Activated CD4-positive, alpha-beta T cell treated with anti-CD3 and anti-CD28 coated beads for 1 hour (primary cell): Measurements from ENCODE around the gene ART4.

Source experiments
- DNase-seq: peaks from one replicate; pipeline ENCODE4 v3.0.0-alpha.2; 2020

ART4 gene

DNA sequence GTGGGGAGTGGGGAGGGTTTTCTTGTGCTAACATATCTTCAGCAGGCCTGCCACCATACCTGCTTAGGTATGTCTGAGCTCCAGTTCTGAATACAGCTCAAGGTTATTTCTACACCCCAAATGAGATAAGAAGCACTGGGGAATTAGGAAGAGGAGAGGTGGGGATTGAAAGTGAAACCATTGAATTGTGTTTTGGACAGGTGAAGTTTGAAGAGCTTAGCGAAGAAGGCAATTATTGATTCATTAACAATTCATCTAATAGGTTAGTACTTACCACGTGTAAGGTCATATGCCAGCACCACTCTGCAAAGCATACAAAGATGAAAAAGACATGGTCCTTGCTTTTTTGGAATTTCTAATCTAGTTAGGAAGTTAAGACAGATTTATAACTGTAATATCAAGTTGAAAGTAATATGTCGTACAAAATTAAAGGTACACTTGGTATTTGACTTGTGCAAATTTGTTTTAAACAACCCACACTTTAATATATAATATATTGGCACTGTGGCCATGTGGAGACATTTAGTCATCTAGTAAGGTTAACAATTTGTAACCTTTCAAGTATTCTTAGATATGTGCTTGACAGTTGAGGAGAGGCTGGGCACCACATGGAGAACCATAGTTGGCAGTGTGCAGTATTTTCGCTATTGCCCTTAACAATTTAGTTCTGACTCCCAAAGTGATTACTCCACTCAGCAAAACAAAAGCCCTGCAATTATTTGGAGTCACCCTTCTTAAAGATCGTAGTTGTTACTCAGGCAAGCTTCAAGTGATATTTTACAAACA, 33.0 kb downstream of the ART4 start:
- no peak for DNase-seq

- no peak for DNase-seq
Observed at GRCh38 chr12:14803830-14804160, 39.5 kb downstream of the ART4 start.

- peak; percentile 79 for DNase-seq
Observed at GRCh38 chr12:14803011-14803829, 40.1 kb downstream of the ART4 start, which contains the start of the genes C12orf60 and WBP11. TSS of gene C12orf60 (plus strand) at chr12:14803670. CDS start at chr12:14822936, 19,266 bp downstream. TSS of gene WBP11 (minus strand) at chr12:14803478. CDS start at chr12:14801383, 2,095 bp downstream.

DNA sequence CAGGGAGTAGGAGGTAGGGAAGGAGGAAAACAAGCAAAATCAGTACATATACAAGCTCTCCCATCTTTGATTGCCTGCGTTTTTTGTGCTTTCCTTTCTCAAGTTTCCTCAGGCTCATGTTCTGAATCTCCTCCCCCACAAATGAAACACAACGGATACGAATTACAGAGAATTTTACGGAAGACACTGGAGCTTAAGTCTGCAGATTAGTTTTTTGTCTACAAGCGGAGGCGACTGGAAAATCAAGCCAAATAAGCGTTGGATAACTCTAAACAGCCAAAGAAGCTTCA, 40.7 kb downstream of the ART4 start:
- DNase-seq, result no peak

GRCh38 chr12:14802247-14802646, 41.1 kb downstream of the ART4 start:
- no peak for DNase-seq

DNA sequence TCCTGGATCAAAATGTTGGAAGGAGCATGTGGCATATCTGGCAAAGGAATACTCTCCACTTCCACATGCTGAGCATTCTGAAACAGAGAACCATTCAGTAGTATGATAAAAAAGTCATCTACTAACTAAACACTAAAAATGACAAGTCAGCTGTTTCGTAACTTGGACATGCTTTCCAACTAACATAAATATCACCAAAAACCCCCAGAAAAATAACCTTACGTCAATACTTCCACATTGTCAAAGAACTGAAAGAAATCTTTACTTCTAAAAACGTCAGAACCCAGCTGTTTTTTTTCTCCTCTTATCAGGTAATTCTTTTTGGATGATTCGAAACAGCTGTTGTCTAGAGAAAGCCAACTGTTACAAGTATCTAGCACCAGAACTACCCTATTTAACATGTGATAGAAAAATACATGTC, 48.3 kb downstream of the ART4 start:
- no peak for DNase-seq

DNA sequence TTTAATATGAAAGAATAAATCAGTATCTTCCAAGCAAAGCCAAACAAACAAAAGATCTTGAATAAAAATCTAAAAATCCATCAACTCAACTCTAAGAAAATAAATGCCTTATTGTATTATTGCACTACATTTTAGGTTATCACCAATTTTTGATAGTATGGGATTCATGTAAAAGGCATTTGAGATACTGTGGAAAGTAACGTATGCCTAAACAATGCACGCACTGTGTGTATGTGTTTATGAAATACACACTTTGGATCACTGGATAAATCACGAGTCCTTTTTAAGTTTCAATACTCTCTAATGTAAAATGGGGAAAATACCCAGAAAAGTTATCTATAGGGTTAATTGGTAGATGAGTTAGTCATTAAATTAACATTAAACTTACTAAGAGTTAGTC, 57.8 kb downstream of the ART4 start:
- no peak for DNase-seq

GRCh38 chr12:14784471-14784870, 58.9 kb downstream of the ART4 start:
- DNase-seq, result no peak

DNA sequence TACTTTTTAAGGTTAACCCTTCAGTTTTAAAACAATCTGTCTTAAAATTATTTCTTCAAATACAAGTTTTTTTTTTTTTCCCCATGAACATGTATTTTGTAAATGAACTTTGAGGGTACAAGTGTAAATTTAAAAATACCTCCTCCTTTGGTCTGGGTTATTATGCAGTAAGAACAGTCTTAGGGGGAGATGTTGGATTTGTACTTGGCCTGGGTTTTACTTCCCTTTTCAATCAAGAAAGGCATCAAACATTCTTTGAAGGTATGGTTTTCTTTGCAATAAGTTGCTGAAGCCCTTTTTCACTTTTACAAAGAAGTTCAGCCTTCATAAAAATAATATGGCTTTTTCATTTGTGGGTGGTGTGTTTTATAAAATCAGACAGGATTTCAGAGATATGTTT, 60.6 kb downstream of the ART4 start:
- no peak for DNase-seq

DNA sequence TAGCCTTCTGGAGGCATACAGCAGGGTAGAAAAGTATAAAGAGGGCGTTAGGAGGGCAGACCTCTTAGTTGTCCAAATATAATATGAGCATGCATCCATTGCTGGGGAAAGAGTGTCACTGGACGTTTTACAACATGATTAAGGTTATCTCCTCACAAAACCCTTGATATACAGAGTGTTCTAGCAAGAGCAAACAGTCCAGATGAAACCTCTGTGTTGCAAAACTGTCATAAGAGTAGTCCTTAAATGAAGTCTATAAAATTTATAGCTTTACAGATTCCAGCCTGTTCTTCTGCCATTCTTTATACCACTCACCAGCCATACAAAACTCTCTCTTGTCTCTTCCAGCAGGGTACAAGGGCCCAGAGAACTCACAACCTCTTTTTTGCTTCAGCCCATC, 61.8 kb downstream of the ART4 start:
- DNase-seq, result no peak

DNA sequence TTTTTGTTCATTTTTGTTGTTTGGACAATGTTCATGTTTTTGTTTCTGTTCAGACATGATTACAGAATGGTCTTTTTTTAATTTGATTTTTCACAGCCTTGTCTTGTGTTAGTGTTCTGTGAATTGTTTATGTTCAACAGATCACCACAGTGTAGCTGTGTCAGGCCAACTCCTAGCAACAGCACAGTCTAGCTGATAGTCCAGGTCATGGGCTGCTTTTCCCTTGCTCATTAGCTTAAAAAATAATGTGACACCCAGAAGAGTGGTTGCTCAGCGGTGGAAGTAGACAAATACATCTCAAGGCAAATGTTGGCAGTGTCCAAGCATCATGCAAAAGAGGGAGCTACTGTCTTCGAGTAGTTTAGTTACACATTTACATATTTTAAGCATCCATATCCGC, 62.5 kb downstream of the ART4 start:
- DNase-seq, result no peak

DNA sequence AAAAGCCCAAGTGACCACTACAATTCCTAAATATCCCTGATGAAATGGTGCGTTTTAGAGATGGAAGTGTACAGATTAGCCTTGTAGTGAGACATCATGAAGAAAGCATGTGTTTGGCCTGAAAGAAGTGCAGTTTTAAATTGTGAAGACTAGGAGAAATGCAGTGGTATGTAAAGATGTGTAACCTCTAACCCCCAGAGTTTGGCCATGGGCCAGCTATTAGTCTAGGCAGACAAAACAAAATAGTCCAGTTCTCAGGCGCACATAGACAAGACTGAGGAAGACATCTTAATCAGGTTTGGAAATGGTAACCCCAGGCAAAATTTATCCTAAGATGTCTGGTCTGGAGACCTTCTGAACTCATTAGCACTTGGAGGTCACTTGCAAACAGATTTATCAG, 63.5 kb downstream of the ART4 start:
- DNase-seq, result no peak

DNA sequence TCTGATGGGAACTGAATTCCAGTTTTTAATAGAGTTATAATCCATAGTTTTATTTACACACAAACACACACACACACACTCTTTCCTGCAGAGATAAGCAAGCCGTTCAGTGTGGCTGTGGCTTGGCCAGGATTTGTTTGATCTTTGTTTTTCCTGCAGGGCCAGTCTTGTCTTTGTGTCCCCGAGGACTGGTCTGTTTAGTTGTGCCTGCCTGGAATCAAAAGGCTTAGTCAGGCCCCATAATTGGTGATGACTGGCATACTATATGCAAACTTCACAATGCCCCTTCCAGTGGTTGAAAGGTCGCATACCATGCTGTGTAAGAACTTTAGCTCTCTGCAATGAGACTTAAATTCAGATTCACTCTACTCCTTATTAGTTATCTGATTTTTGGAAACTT, 66.1 kb downstream of the ART4 start:
- DNase-seq, result no peak

DNA sequence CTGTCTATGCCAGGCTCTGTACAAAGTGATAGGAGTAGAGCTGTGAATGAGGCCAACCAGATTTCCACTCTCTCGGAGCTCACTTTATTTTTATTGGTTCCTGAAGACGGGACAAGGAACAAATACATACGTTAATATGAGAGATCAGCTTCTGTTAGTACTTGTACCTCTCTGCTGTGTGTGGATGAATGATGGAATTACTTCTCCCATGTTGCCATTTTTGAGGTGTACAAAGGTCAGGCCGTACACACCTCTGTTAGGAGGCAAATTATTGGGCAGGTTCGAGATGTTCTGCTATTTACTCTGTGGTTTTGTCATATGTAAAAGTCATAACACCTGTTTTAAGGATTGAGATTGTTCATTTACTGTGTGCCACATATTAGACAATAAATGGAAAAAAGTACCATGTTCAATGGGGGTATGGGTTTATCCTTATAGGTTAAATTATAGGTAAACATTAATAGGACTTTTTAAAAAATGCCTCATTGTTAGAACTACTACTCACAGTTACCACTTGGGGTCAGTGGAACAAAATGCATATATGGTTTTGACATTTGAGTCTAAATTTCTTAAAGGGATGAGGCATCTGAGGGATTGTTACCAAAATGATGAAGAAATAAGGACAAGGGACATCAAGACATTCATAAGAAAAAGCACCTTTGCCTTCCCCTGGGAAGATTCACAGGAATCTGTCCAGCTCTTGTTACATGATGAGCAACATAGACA, 66.9 kb downstream of the ART4 start:
- DNase-seq, result no peak

GRCh38 chr12:14775636-14775980, 67.7 kb downstream of the ART4 start:
- no peak for DNase-seq
